Epithelial cell of esophagus (primary cell): ENCODE measurements around the gene SH2D2A.
"Not testable (repeated sequence)": the region's sequence is repeated elsewhere in the genome, so short reads cannot be mapped to it uniquely, and the experiment has no call there.

Source experiments
- DNase-seq: peaks from one replicate; pipeline ENCODE4 v3.0.0; 2010; ENCODE audit warnings: low read depth
- H3K4me3 ChIP-seq: 2 replicates; pipeline ENCODE4 v1.5.1; 2011; ENCODE audit warnings: mild to moderate bottlenecking, low read length, control low read depth
- TF ChIP-seq, protein P1 (sequence below): IDR thresholded peaks from 2 replicates; pipeline ENCODE4 v1.5.1; 2011; ENCODE audit warnings: low read depth, mild to moderate bottlenecking, low read length, control low read depth, inconsistent platforms; ENCODE audit not compliant: insufficient read depth; ENCODE audit errors: missing control alignments

Gene SH2D2A

DNA sequence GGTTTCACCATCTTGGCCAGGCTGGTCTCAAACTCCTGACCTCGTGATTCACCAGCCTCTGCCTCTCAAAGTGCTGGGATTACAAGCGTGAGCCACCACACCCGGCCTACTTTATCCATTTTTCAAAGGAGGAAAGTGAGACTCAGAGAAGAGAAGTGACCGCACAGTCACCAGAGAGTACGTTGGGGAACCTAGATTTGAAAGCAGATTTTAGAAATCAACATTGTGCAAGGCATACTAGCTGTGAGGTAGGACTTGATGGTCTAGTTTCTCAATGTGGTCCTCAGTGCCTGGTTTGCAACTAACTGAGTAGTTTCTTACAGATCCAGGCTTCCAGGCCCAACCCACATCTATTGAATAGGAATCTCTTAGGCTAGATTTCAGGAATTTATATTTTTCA is 51.0 kb downstream of the SH2D2A start:
- TF ChIP-seq, protein P1, sequence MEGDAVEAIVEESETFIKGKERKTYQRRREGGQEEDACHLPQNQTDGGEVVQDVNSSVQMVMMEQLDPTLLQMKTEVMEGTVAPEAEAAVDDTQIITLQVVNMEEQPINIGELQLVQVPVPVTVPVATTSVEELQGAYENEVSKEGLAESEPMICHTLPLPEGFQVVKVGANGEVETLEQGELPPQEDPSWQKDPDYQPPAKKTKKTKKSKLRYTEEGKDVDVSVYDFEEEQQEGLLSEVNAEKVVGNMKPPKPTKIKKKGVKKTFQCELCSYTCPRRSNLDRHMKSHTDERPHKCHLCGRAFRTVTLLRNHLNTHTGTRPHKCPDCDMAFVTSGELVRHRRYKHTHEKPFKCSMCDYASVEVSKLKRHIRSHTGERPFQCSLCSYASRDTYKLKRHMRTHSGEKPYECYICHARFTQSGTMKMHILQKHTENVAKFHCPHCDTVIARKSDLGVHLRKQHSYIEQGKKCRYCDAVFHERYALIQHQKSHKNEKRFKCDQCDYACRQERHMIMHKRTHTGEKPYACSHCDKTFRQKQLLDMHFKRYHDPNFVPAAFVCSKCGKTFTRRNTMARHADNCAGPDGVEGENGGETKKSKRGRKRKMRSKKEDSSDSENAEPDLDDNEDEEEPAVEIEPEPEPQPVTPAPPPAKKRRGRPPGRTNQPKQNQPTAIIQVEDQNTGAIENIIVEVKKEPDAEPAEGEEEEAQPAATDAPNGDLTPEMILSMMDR: no peak
- H3K4me3 ChIP-seq: peak overlapping the region; percentile 92
- DNase-seq: no peak

DNA sequence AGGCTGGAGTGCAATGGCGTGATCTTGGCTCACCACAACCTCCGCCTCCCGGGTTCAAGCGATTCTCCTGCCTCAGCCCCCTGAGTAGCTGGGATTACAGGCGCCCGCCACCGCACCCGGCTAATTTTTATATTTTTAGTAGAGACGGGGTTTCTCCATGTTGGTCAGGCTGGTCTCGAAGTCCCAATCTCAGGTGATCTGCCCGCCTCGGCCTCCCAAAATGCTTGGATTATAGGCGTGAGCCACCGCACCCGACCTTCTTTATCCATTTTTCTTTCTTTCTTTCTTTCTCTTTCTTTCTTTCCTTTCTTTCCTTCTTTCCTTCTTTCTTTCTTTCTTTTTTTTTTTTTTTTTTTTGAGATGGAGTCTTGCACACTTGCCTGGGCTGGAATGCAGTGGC is 51.5 kb downstream of the SH2D2A start:
- not testable (repeated sequence) for DNase-seq, H3K4me3 ChIP-seq

DNA sequence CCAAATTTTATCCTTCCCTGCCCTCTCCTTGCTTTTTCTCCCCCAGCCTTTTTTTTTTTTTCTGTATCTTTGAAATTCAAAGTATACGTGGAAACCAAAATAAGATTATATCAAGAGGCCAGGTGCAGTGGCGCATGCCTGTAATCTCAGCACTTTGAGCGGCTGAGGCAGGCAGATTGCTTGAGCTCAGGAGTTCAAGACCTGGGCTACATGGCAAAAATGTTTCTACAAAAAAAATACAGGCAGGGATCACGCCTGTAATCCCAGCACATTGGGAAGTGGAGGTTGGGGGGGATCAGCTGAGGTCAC is 55.9 kb downstream of the SH2D2A start:
- no peak overlapping the region for H3K4me3 ChIP-seq
- DNase-seq: no peak
- TF ChIP-seq, protein P1: no peak

DNA sequence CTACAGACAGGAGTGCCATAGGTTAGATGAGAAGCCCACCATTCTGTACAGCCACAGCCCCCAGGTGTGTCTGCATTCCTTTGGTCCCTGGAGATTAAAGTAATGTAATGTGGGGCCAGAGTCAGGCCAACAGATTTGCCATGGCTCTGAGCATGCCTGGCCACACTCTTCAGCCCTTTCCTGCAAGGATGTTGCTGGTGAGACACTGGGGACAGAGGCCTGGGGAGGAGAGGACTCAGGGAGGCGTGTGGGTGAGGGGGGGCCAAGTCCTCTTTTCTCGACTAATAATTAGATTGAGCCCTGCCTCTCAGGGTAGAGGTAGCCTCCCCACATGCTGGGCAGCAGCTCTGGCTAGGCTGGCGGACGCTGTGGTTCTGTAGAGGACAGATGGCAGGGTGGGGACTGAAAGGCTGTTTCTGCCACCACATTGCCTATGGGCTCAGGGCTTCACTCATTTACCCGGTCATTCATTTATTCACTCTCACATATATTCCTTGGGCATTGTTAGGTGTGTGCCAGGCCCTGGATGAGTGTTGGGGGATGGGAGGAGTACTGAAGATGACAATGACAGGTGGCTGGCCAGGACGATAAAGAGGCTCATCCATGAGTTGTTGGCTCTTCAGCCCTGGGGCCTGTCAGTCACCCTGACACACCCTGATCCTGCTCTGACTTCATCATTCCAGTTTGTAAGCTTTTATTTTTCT is 56.4 kb downstream of the SH2D2A start:
- no peak overlapping the region for H3K4me3 ChIP-seq
- peak; percentile 33 for DNase-seq
- TF ChIP-seq, protein P1: no peak

DNA sequence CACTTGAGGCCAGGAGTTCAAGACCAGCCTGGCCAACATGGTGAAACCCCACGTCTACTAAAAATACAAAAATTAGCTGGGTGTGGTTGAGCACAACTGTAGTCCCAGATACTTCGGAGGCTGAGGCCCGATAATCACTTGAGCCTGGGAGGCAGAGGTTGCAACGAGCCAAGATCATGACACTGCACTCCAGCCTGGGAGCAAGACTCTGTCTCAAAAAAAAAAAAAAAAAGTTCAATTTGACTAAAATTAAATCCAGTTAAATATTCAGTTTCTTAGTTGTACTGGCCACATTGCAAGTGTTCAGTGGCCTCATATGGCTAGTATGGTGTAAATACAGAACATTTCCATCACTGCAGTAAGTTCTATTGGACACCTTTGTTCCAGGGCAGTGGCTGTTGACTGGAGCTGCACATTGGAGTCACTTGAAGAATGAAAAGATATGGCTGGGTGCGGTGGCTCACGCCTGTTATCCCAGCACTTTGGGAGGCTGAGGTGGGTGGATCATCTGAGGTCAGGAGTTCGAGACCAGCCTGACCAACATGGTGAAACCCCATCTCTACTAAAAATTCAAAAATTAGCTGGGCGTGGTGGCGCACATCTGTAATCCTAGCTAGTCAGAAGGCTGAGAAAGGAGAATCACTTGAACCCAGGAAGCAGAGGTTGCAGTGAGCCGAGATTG is 58.9 kb downstream of the SH2D2A start:
- H3K4me3 ChIP-seq, DNase-seq: not testable (repeated sequence)

DNA sequence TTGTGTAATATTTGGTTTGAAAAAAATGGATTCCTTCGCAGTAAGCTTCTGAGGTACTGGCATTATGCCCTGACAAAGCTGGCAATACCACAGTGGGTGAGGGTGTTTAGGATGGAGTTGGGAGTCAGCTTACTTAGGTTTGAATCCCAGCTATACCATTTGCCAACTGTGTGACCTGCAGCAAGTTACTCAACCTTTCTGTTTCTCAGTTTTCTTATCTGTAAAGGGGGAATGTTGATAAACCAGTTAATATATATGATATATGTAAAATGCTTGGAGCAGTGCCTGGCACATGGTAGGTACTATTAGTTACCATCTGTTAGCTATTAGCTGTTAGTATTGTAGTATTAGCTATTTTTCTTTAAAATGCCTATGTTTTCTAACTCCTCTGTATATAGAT is 60.3 kb downstream of the SH2D2A start:
- no peak overlapping the region for H3K4me3 ChIP-seq
- no peak for DNase-seq
- TF ChIP-seq, protein P1: no peak
